Glomerular visceral epithelial cell (primary cell): ENCODE results near the gene C2orf74.
"Not testable (repeated sequence)": the region's sequence is repeated elsewhere in the genome, so short reads cannot be mapped to it uniquely, and the experiment has no call there.

ENCODE experiments used
- DNase-seq: peaks from one replicate; pipeline ENCODE4 v3.0.0-alpha.2; 2016; ENCODE audit errors: extremely low spot score

Gene C2orf74

DNA sequence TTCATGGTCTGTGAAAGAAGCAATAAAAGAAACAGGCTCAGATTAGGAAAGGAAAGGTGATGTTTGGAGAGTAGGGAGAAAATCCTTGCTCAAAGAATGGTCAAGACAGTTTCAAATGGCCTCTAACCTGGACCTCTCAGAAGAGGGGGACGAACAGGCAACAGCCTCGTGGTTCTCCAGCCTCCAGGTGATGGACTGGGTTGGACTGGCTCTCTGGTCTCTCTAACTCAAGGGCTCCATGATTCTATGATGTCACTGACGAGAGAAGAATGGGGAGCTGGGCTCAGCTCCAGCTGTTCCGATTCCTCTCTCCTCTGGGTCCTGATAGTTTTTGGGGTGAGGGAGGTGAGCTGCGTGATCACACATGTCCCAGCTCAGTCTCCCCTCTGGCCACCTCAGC is at the start of gene C2orf74:
Gene C2orf74 (plus strand): TSS at position 301 of the 400 bp plus-strand sequence. CDS start 327 bp downstream, outside the sequence.
- DNase-seq: no peak

DNA sequence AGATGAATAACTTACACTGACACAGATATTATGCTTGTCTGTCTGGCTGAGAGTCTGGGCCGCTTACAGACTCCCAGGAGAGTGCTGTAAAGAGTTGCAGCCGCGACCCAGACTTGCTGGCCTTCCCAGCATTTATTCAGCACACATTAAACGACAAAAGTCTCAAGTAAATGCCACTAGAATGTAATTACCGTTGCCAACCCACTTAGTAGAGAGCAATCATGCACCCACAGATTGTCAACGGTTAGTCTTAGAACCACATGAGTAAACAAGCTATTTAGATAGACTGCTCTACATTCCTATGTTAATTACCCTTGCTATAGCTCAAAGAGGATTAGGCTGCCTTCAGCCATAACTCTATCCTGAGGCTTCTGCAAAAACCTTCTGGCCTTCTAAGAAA is 47.8 kb upstream of the C2orf74 start:
- DNase-seq: no peak

DNA sequence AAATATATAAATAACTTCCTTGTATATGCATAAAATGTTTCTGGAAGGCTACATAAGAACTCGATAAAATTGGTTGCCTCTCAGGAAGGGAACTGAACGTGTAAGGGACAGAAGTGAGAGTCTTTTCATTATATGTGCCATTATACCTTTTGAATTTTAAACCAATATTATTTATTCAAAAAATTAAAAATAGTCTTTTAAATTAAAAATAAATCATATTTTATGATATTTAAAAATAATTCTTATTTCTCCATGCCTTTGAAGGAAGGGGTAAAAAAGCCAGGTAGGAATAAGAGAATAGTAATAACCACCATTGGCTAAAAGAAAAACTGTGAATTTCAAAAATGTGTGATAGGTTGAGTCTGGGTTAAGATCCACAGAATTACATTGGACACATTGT is 45.7 kb upstream of the C2orf74 start:
- no peak for DNase-seq

DNA sequence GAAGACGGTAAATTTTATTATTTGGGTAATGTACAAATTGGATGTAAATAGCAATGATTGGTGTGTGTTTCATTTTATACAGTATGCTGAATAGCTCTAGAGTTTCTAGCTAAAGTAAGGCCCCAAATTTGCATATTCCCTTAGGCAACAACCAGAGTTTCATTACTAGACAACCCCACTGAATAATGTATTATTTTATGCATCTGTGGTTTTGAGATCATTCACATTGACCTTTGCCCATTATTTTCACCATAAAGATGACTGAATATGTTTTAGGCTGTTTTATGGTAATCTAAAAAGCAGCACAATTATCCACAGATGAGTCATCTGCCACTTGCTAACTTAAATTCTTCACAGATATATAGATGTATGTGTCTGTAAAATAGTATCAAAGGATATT is 44.5 kb upstream of the C2orf74 start:
- DNase-seq: no peak

DNA sequence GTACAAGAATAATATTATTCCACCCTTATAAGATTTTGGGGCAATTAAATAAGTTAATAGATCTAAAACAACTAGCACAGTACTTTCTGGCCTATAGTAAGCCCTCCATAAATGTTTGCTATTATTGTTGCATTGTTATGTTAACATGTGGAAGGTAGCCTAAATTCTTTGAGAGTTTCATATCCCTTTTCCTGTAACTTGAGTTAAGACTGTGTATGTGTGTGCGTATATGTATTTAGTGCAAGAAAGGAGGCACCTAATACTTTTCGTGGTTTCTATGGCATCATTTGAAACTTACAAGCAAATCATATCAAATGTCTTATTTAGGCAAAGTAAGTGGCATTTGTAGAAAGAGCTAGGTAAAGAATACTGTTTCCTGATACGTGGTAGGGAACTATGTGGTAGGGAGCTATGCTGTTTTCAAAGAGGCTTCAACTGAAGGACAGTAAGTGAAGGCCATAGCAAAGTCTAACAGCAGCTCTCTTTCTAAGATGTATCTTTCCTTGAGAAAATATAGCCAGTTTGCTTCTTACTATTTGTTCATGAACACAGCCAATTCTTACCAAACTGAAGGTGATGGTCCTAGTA is 36.8 kb upstream of the C2orf74 start:
- no peak for DNase-seq

DNA sequence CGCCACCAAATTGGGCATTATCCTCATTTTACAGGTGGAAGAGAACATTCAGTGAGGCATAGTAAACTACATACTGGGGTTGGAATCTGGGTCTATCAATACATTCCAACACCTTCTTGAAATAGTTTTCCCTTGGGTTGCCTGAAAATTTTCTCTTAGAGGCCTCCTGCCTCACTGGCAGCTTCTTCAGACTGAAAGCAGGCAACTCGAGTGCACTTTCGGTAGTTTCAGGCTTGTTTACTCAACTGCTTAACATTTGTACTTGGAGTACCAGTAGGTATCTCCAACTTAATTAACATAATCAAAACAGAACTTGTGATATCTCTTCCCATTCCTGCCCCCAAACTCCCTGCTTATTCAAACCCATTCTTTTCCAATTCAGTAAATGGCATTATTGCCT is 36.2 kb upstream of the C2orf74 start:
- DNase-seq: no peak

DNA sequence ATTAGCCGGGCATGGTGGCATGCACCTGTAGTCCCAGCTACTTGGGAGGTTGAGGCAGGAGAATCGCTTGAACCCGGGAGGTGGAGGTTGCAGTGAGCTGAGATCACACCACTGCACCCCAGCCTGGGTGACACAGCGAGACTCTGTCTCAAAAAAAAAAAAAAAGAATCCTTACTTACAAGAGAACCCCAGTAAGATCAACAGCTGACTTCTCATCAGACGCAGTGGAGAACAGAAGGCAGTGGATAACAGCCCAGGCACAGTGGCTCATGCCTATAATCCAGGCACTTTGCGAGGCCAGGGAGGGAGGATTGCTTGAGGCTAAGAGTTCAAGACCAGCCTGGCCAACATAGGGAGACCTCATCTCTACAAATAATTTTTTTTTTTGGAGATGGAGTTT is 33.9 kb upstream of the C2orf74 start:
- not testable (repeated sequence) for DNase-seq

DNA sequence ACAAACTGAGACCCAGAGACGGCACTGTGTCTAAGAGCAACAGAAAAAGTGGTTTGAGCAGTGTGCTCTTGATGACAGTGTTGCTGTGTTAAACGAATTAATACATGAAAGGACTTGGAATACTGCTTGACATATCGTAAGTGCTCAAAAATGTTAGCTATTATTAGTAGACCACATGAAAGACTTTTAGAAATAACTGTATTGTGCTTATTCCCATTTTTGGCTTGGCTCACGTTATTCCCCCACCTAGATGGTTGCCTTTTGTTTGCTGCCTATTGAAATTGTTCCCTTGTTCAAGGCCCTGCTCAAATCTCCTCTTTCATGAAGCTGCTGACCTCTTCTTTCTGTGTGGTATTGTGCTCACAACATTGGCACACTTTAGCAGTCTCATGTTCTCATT is 27.8 kb upstream of the C2orf74 start:
- DNase-seq: no peak

DNA sequence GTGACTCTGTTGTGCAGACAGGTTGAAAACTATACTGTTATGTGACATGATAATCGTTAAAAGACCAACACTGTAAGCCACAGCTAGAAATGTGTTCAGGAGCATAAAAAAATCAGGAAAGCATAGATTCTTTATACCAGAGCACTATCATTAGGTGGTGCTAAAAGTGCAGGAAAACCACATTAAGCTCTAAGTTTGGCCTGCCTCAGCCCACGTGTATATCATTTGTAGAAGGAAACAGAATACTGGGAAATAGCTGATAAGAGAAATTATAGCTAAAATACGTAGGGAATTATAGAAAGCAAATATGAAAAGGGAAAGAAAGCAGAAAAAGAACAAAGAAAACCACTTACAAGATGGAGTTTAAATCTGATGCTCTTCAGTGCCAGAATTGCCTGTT is 26.5 kb upstream of the C2orf74 start:
- peak; percentile 23 for DNase-seq

DNA sequence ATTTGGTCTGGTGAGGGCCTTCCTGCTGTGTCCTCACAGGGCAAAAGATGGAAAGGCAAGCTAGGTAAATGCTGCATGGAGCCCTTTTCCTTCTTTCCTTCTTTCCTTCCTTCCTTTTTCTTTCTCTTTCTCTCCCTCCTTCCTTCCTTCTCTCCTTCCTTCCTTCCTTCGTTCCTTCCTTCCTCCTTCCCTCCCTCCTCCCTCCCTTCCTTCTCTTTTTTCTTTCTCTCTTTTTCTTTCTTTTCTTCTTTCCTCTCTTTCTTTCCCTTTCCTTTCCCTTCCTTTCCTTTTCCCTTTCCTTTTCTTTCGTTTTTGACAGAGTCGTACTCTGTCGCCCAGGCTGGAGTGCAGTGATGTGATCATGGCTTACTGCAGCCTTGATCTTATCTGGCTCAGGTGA is 23.1 kb upstream of the C2orf74 start:
- DNase-seq: no peak

DNA sequence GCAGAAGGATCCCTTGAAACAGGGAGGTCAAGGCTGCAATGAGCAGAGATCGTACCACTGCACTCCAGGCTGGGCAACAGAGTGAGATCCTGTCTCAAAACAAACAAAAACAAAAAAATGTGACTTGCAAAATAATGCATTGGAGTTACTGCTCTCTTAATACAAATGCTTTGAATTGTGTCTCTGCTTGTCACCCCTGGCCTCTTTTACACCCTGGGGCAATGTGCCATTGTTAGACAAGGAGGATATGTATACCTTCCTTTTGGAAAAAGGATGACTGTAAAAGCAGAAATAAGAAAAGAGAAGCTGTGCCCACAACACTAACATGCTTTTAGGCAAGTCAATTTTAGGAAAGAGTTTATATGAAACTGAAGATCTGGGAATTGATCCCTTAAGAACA is 20.8 kb upstream of the C2orf74 start:
- DNase-seq: no peak

DNA sequence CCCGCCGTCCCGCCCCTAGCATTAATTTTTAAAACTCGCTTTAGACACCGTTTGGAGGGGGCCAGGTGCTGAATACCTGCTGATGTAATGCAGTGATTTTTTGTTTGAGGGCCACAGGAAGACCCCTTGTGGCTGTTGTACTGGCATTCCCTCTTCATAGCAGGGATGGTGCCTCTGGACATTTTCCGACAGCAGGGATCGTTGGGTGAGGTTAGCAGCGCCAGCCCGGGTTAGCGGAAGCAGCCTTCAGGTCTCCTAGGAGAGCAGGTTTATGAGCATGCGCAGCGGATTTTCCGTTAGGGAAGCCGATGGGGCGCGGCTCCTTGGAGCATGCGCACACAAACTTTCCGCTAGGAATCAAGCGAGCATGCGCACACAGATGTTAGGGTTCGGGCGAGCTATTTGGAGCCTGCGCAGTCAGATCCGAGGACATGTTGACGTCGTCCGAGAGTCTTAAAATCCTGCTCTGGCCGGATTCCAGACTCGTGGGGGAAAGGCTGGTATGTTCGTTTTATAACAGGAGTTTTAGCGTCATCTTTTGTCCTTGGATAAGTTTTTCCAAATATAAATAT is 17.2 kb upstream of the C2orf74 start:
- DNase-seq: peak; percentile 96

DNA sequence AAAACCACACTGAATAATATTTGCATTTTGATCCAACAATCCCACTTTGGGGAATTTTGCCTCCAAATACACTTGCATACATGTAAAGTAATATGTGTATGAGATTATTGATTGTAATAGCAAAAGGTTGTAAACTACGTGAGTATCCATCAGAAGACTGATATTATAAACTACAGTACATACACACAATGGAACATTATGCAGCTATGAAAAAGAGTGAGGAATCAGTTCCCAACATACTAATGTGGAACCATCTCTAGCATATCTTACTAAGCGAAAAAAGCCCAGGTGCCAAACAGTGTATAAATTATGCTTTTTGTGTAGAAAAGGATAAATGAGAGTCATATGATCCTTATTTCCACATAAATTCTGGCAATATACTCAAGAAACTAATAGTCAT is 16.0 kb upstream of the C2orf74 start:
- DNase-seq: no peak

DNA sequence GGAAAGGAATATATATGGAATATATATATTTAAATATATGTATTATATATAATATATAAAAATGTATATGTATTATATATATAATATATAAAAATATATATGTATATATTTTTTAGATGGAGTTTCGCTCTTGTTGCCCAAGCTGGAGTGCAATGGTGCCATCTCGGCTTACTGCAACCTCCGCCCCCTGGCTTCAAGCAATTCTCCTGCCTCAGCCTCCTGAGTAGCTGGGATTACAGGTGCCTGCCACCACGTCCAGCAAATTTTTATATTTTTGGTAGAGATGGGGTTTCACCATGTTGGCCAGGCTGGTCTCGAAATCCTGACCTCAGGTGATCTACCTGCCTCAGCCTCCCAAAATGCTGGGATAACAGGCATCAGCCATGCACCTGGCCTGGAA is 13.9 kb upstream of the C2orf74 start:
- not testable (repeated sequence) for DNase-seq

DNA sequence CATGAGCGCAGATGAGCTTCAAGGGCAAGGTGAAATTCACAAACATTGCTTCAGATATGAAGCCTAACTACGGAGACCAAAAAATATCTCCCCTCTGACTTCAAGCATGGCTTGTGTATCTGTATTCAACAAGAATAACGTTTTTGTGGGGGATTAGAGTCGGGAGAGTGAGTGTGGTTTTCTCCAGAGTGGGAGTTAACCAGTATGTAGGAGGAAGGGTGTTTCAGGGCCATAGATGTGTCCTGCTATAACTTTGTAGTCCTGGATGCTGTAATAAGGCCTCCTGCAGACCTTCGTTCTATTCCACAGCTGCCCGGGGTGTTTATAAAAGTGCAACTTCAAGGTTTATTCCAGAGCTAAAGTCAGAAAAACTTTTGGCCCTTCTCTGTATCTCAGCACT is 12.9 kb upstream of the C2orf74 start:
- no peak for DNase-seq

DNA sequence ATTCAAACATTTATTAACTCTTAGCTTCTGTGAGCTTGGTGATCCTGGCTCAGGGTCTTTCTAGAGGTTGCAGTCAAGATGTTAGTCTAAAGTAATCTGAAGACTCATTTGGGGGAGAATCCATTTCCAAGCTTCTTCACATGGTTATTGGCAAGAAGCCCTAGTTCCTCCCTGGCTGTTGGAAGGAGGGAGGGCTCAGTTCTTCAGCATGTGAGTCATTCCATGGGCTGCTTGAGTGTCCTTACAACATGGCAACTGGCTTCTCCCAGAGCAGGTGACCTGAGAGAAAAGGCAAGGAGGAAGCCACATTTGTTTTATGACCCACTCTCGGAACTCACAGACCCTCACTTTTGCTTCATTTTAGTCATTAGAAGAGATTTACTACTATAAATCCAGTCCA is 10.6 kb upstream of the C2orf74 start:
- DNase-seq: peak; percentile 9

DNA sequence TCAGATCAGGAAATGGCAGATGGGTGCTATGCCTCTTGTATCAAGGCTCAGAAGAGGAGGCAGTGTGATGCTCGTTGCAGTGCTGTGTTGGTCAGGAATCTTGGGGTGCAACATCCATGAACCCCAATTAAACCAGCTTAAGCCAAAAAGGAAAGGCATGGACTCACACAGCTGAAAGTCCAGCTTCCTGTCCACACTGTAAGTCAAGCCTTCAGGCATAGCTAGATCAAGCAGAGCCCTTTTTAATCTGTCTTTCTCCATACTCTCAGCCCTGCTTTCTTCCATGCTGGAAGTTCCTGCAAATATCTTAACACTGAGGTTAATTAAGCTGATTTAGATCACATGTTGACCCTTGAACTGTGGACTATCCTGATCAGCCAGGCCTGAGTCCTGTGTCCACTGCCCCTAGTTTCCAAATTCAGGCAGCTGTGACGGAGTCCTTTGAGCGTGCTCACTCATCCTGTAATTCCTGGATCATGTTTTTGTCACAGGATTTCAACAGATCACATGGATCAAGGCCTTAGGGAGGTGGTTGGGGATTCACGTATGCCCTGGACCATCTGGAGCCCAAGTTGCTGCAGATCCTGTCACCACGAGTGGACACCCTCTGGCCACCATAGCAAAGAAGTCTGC is 4.5 kb upstream of the C2orf74 start:
- no peak for DNase-seq

DNA sequence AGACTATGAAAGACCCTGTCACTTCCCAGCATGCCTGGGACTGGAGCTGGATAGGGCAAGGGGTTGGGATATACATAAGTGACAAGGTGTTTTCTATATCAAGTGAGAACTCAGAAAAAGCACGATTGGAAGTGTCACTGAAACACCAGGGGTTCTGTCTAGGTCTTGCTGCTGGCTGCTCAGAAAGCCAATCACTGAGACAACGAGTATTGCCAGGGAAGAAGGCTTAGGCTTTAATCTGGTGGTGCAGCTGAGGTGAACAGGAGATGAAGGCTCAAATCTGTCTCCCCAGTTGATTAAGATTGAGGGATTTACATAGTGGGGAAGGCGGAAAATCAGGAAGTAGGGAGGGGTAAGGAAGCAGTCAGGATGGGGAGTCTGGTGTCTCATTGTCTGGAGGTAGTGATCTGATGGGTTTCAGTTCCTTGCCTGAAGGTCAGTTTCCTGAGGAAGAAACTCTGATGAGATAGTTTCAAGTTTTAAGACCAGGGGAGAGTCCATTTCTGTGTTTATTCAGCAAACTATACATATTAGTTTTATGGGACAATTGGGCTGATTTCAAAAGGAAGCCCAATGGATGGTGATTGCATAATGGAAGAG is 3.5 kb upstream of the C2orf74 start:
- DNase-seq: no peak

DNA sequence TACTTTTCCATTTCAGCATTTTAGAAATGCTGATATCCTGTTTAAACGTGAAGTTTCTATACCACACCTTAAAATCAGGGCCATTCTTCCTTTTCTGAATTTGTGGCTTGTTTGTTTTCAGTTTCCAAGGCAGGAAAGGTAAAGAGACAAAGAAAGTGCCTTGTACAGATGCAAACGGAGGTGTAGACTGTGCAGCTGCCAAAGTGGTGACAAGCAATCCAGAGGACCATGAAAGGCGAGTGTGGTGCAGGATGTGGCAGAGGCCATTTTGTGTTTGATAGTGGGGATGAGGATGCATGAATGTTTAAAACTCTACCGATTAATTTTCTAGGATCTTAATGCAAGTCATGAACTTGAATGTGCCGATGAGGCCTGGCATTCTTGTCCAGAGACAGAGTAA is 733 bp downstream of the C2orf74 start:
- no peak for DNase-seq

DNA sequence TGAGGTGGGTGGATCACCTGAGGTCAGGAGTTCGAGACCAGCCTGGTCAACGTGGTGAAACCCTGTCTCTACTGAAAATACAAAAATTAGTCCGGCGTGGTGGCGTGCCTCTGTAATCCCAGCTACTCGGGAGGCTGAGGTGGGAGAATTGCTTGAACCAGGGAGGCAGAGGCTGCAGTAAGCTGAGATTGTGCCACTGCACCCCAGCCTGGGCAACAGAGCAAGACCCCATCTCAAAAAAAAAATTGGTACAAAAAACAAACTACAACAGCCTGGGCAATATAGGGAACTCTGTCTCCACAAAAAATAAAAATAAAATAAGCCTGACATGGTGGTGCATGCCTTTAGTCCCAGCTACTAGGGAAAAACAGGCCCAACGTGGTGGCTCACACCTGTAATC is 3.1 kb downstream of the C2orf74 start:
- DNase-seq: not testable (repeated sequence)

DNA sequence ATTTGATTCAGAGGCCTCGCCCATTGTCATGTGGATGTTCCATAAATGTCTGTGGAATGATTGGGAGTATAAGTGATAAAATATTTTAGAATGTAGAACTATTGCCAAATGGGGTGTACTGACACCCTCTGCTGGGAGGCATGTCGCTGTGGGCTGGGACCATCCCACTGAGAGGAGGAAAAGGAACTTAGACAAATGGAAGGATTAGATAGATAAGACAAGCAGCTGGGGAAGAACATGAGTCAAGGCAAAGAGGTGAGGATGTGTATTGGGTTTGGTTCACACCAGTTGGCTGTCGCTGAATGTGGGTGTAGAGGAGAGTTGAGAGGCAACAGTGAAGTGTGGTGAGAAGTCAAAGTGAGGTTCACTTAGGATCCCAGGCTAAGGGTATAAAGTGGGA is 4.0 kb downstream of the C2orf74 start:
- no peak for DNase-seq

DNA sequence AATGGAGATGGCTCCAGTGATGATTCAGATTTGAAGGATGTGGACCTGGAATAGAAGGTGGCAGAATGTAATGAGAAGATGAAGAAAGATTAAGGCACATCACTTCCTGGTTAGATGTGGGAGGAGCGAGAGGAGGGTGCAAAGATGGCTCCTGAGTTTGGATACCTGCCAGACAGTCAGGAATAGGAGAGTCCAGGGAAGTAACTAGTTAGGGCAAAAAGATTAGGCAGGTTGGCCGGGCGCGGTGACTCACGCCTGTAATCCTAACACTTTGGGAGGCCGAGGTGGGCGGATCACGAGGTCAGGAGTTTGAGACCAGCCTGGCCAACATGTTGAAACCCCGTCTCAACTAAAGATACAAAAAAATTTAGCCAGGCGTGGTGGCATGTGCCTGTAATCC is 5.6 kb downstream of the C2orf74 start:
- DNase-seq: no peak

DNA sequence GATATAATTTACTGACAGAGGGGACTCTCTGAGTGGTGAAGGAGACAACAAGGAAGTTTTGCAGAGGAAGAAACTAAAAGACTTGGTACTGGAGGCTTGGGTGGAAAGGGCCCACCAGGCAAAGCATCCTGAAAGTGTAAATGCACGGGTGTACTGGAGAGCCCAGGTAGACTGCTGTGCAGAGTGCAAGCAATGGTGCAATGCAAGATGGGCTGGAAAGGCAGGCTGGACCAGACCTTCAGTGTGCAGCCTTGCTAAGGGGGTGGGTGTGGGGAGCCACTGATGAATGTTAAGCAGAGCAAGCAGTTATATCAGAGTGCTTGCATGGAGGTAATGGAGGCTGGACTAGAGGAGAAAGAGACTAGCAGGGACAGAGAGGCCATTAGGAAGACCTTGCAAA is 10.7 kb downstream of the C2orf74 start:
- DNase-seq: no peak
